Smooth muscle cell (in vitro differentiated cells): ENCODE measurements around the gene UQCRHL. TPM values are rescaled to one million over a fixed set of nuclear protein-coding genes. Genes with fewer than 3 reads are reported as not detected.
A peak's percentile ranks its signal among the peaks of the same experiment; 100 is the strongest.

Experiments
- DNase-seq: peaks from one replicate; lab custom pipeline; 2025; ENCODE audit not compliant: unreplicated experiment; lab: John Stamatoyannopoulos, UW
- H2AFZ ChIP-seq: fragments of 200-600 bp; sonication (generic); 2 replicates; pipeline ENCODE4 v1.6.0; 2016; ENCODE audit warnings: antibody characterized with exemption, low read depth, mild to moderate bottlenecking
- H3F3A ChIP-seq: fragments of 200-600 bp; sonication (generic); 2 replicates; pipeline ENCODE4 v1.6.0; 2017; ENCODE audit warnings: antibody characterized with exemption, low read depth
- H3K27ac ChIP-seq: fragments of 200-600 bp; sonication (generic); 2 replicates; pipeline ENCODE4 v1.5.1; 2016; ENCODE audit warnings: low read depth, mild to moderate bottlenecking
- H3K27me3 ChIP-seq: fragments of 200-600 bp; sonication (generic); 2 replicates; pipeline ENCODE4 v1.6.1; 2016; ENCODE audit warnings: low read depth, mild to moderate bottlenecking
- H3K36me3 ChIP-seq: fragments of 200-600 bp; sonication (generic); 2 replicates; pipeline ENCODE4 v1.5.1; 2016; ENCODE audit warnings: low read depth
- H3K4me1 ChIP-seq: fragments of 200-600 bp; sonication (generic); 2 replicates; pipeline ENCODE4 v1.5.1; 2016; ENCODE audit warnings: low read depth
- H3K4me2 ChIP-seq: fragments of 200-600 bp; sonication (generic); 2 replicates; pipeline ENCODE4 v1.6.0; 2016; ENCODE audit warnings: mild to moderate bottlenecking
- H3K4me3 ChIP-seq: fragments of 200-600 bp; sonication (generic); 2 replicates; pipeline ENCODE4 v1.5.1; 2016; ENCODE audit warnings: mild to moderate bottlenecking
- H3K79me2 ChIP-seq: fragments of 200-600 bp; sonication (generic); 2 replicates; pipeline ENCODE4 v1.6.0; 2016; ENCODE audit warnings: low read depth, mild to moderate bottlenecking
- H3K9ac ChIP-seq: fragments of 200-600 bp; sonication (generic); 2 replicates; pipeline ENCODE4 v1.6.0; 2016; ENCODE audit warnings: low read depth
- H3K9me3 ChIP-seq: fragments of 200-600 bp; sonication (generic); replicated peaks from 2 replicates; pipeline ENCODE4 v1.5.1; 2016; ENCODE audit warnings: low read depth
- H4K20me1 ChIP-seq: fragments of 200-600 bp; sonication (generic); 2 replicates; pipeline ENCODE4 v1.6.0; 2016; ENCODE audit warnings: low read depth
- WGBS: methylation state at CpG from one replicate; pipeline ENCODE4 v1.1.7; 2016; ENCODE audit warnings: low lambda C conversion rate; 5-methylcytosine and 5-hydroxymethylcytosine counted together
- polyA plus RNA-seq: library from polyadenylated mRNA; unstranded; fragments of >200 nt; fragmentation: Nextera tagmentation; extraction: Ambion mirVana; gene quantifications from 2 replicates; pipeline ENCODE4 v1.2.1, GENCODE V29; 2016
- total RNA-seq: library from RNA; depleted of rRNA; stranded (reverse); fragments of >200 nt; gene quantifications from 2 replicates; pipeline ENCODE4 v1.2.3, GENCODE V29; 2014
- TF ChIP-seq, protein P1 (sequence below): fragments of 200-600 bp; sonication (generic); IDR thresholded peaks from 2 replicates; pipeline ENCODE4 v1.5.1; 2017; ENCODE audit warnings: borderline replicate concordance, mild to moderate bottlenecking, antibody characterized with exemption; ENCODE audit not compliant: insufficient read depth, poor library complexity, severe bottlenecking

Gene UQCRHL
- total and polyA plus RNA-seq, 2 experiments from 2014 or later, result 1.1 to 4.4 TPM

DNA sequence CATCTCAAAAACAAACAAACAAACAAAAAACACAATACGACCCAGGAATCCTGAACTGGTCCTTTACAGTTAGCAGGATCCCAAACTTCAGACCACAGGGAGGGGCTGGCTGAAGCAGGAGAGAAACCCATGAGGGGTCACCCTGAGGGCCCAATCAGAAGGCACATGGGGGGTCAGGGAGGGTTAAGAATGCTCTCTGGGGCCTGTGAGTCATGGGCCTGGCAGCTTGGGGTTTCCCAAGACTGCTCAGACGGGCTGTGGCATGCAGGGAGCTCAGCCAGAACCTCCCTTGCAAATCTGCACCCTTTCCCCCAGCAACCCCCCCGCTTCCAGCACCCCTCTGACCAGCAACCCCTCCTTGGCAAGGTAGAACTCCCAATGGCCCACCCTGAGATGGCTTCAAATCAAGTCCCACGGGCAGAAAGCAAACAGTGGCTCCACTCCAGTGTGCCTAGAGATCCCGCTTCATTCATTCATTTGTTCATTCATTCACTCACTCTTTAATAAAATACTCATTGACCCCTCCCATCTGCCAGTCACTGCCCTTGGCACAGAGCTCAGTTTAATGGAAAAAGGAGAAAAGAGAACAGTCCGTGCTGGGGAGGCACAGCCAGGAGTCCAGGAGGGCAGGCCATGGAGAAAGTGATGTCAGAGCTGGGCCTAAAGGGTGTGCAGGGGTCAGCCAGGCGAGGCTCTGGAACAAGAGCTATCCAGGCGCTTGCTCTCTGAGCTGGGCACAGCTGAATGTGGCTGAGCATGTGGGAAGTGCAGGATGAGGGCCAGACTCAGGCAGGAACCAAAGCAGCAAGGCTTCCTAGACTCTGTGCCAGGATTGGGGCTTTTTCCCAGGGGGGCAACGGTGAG lies 8.2 kb downstream of the UQCRHL start:
- WGBS, result 51% methylated on average over 8 of the region's 9 CpGs
- no peaks in the 10 kb centered on the region for H3K9me3 ChIP-seq
- no peaks in the 10 kb centered on the region for H3K79me2 ChIP-seq
- TF ChIP-seq, protein P1, sequence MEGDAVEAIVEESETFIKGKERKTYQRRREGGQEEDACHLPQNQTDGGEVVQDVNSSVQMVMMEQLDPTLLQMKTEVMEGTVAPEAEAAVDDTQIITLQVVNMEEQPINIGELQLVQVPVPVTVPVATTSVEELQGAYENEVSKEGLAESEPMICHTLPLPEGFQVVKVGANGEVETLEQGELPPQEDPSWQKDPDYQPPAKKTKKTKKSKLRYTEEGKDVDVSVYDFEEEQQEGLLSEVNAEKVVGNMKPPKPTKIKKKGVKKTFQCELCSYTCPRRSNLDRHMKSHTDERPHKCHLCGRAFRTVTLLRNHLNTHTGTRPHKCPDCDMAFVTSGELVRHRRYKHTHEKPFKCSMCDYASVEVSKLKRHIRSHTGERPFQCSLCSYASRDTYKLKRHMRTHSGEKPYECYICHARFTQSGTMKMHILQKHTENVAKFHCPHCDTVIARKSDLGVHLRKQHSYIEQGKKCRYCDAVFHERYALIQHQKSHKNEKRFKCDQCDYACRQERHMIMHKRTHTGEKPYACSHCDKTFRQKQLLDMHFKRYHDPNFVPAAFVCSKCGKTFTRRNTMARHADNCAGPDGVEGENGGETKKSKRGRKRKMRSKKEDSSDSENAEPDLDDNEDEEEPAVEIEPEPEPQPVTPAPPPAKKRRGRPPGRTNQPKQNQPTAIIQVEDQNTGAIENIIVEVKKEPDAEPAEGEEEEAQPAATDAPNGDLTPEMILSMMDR, result no peak
- H3K4me2 ChIP-seq, result peak overlapping the region; percentile 49
- peak; percentile 30 for DNase-seq
- H3K27me3 ChIP-seq, result no peaks in the 10 kb centered on the region
- H3K36me3 ChIP-seq, result no peaks in the 10 kb centered on the region
- peak overlapping the region; percentile 96 for H3K27ac ChIP-seq
- H2AFZ ChIP-seq, result no peak overlapping the region
- H3K4me1 ChIP-seq, result peaks cover 14% of the 10 kb centered on the region
- H4K20me1 ChIP-seq, result no peaks in the 10 kb centered on the region
- peak overlapping the region; percentile 85 for H3K9ac ChIP-seq
- H3K4me3 ChIP-seq, result no peak overlapping the region
- peaks cover 25% of the 10 kb centered on the region for H3F3A ChIP-seq

GRCh38 chr1:15797614-15798390 lies 9.6 kb downstream of the UQCRHL start:
- Histone ChIP-seq H3K4me2 (no peak overlapping the region), H3K4me1 (peaks cover 14% of the 10 kb centered on the region), H3K36me3 (no peaks in the 10 kb centered on the region), H3K9ac (peak overlapping the region; percentile 55), H3K9me3 (no peaks in the 10 kb centered on the region), H3K4me3 (no peak overlapping the region), H3F3A (peaks cover 27% of the 10 kb centered on the region), H4K20me1 (no peaks in the 10 kb centered on the region), H2AFZ (no peak overlapping the region), H3K27me3 (no peaks in the 10 kb centered on the region), H3K79me2 (no peaks in the 10 kb centered on the region), H3K27ac (peak overlapping the region; percentile 96)
- no peak for DNase-seq
- TF ChIP-seq, protein P1, result no peak
- WGBS, result 84% methylated on average over 14 of the region's 14 CpGs

- Histone ChIP-seq H3K27me3 (no peaks in the 10 kb centered on the region), H3K9ac (peak overlapping the region; percentile 80), H3K4me2 (peak overlapping the region; percentile 45), H3K4me1 (peaks cover 14% of the 10 kb centered on the region), H3K36me3 (no peaks in the 10 kb centered on the region), H3K4me3 (no peak overlapping the region), H2AFZ (no peak overlapping the region), H3K79me2 (no peaks in the 10 kb centered on the region), H3F3A (peaks cover 27% of the 10 kb centered on the region), H3K9me3 (no peaks in the 10 kb centered on the region), H3K27ac (peak overlapping the region; percentile 96), H4K20me1 (no peaks in the 10 kb centered on the region)
- WGBS, result 81% methylated on average over 2 of the region's 2 CpGs
- no peak for DNase-seq
- TF ChIP-seq, protein P1, result no peak
These were observed 11.4 kb downstream of the UQCRHL start for GRCh38 chr1:15796086-15796462.
